ENCODE measurements around the gene YWHAB. TPM values are rescaled to one million over a fixed set of nuclear protein-coding genes. Genes with fewer than 3 reads are reported as not detected.

The YWHAB gene
- total RNA-seq, 1 donor from 2014 or later, result 92.7 TPM

DNA sequence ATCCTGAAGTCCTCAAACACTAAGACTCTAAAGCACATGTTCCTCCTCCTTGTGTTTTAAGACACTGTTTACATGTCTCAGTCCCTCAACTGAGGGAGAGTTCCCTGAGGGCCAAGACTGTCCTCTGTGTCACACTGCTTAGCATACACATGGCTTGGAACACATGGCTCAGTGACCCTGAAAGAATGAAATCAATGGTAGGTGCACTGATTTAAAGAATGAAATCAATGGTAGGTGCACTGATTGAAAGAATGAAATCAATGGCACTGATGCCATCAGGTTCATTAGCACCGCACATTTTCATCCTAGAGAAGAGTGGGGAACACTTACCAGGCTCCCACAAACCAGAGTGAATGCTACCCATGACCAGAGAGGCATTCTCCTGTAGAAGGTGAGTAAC lies 64.9 kb downstream of the YWHAB start:
- DNase-seq (ENCODE audit: low read depth in 2 of 2), result no peak

DNA sequence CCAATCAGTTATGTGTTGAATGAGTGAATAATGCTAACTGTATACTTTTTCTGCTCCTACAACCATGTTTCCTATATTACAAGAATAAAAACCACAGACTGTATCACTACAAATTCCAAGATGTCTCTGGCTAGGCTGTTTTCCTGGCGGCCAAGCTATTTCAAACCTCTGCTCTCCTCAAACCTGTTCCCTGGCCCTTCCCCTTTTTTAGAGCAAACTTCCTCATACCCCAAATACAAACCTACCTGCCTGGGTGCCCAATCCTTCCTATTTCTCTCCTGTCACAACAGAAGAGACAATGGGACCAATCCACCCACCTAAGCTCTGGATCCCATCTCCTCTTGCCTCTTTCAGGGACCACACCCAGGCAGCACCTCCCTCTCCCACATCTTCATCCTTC lies 67.2 kb downstream of the YWHAB start:
- no peak for DNase-seq (ENCODE audit: low read depth in 2 of 2)

DNA sequence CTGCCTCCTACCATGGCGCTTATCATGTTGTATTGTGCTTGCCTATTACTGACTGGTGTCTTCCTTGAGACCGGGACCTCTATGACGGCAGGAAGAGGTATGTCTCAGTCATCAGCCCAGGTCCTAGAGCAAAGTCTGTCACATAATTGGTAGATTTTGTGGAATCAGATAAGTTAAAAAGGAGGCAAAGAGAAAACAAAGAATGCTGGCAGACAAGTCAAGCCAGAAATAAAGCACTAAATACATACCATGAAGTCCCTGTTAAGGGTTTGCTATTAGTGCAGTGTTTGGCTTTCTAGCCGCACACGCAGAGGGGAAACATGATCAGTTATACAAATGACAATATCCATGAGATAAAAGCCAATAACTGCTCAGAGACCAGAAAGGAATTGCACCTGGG lies 68.7 kb downstream of the YWHAB start:
- DNase-seq (ENCODE audit: low read depth in 2 of 2), result no peak

DNA sequence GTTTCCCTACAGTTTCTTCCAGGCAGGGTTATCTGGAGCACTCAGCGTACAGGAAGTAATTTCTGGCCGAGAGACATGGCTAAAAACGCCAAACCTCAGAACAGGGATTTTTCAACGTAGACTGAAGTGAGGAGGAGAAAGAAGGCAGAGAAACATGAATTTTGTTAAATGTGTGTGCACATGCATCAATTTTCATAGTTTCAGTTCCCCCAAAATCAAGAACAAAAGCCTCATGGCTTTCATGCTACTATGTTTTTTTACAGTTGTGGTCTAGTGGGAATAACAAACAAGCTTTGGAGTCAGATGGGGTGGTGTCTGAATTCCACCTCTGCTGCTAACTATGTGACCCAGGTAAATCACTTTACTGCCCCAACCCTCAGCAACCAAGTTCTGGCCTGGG lies 69.8 kb downstream of the YWHAB start:
- DNase-seq (ENCODE audit: low read depth in 2 of 2), result no peak

DNA sequence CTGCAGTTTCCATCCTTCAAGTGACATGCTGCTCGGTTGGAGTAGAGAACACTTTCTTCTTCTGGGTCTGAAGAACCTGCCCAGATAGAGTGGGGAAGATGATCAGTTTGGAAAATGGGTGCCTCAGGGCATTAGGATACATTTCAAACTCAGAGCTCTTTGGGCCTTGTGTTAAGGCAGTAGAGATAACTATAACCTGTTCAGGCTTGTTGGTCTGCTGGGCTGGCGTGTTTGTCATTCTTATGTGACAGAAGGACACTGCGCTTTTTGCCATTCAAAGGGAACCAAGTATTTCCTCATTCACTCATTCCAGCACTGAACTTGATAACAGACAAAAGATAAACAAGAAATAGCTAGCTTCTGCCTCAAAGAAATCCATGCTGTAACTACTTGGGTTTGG lies 70.9 kb downstream of the YWHAB start:
- DNase-seq (ENCODE audit: low read depth in 2 of 2), result no peak

Other genes starting within 250 kb of the YWHAB start
- 22.9 and 29.8 TPM in 2 replicates for gene ADA, start 234.0 kb upstream of the YWHAB start, total RNA-seq
- not detected in 2 replicates for gene CCN5, start 170.3 kb upstream of the YWHAB start, total RNA-seq
- gene KCNK15, start 139.8 kb upstream of the YWHAB start, total RNA-seq, result not detected in 2 replicates
- not detected in 2 replicates for gene RIMS4, start 75.2 kb upstream of the YWHAB start, total RNA-seq
- gene PABPC1L, start 24.4 kb downstream of the YWHAB start, total RNA-seq, result 0.64 and 1.3 TPM in 2 replicates
- gene TOMM34, start 74.7 kb downstream of the YWHAB start, total RNA-seq, result 14.0 and 20.5 TPM in 2 replicates
- gene STK4, start 80.8 kb downstream of the YWHAB start, total RNA-seq, result 13.7 and 14.3 TPM in 2 replicates
- under 0.01 and 0.25 TPM in 2 replicates for gene KCNS1, start 215.4 kb downstream of the YWHAB start, total RNA-seq
- not detected in 2 replicates for gene WFDC5, start 229.5 kb downstream of the YWHAB start, total RNA-seq
- gene WFDC12, start 238.8 kb downstream of the YWHAB start, total RNA-seq, result not detected in 2 replicates

Data from dermis microvascular lymphatic vessel endothelial cell (primary cell).